NCI-H345 treated with DMSO at 0.1 percent for 48 hours (cell line): ENCODE data around the gene MFAP4.
"Not testable (repeated sequence)": the region's sequence is repeated elsewhere in the genome, so short reads cannot be mapped to it uniquely, and the experiment has no call there.

Experiments
- DNase-seq: peaks from one replicate; lab custom pipeline; 2025; ENCODE audit not compliant: unreplicated experiment; lab: John Stamatoyannopoulos, UW

The MFAP4 gene

GRCh38 chr17:19353401-19353800 is 33.6 kb downstream of the MFAP4 start:
- DNase-seq, result not testable (repeated sequence)

GRCh38 chr17:19348806-19349205 is 38.2 kb downstream of the MFAP4 start:
- DNase-seq, result no peak

GRCh38 chr17:19348081-19348650 is 38.8 kb downstream of the MFAP4 start:
- no peak for DNase-seq

- no peak for DNase-seq
Observed at GRCh38 chr17:19347323-19348080, 39.5 kb downstream of the MFAP4 start.

- DNase-seq, result no peak
Observed at GRCh38 chr17:19346351-19347255, 40.4 kb downstream of the MFAP4 start.

- DNase-seq, result no peak
Observed at GRCh38 chr17:19345486-19346350, 41.3 kb downstream of the MFAP4 start.

- no peak for DNase-seq
Observed at GRCh38 chr17:19345067-19345460, 41.9 kb downstream of the MFAP4 start.

- no peak for DNase-seq
Observed at GRCh38 chr17:19344311-19345066, 42.5 kb downstream of the MFAP4 start.

- DNase-seq, result no peak
Observed at GRCh38 chr17:19343671-19344151, 43.3 kb downstream of the MFAP4 start.

- DNase-seq, result no peak
Observed at GRCh38 chr17:19343256-19343630, 43.7 kb downstream of the MFAP4 start.

- no peak for DNase-seq
Observed at GRCh38 chr17:19342611-19343255, 44.3 kb downstream of the MFAP4 start.

- DNase-seq, result no peak
Observed at GRCh38 chr17:19341641-19342610, 45.1 kb downstream of the MFAP4 start.

- no peak for DNase-seq
Observed at GRCh38 chr17:19341211-19341631, 45.8 kb downstream of the MFAP4 start.

GRCh38 chr17:19339341-19339815 is 47.6 kb downstream of the MFAP4 start:
- DNase-seq, result no peak

- no peak for DNase-seq
Observed at GRCh38 chr17:19338031-19338990, 48.7 kb downstream of the MFAP4 start.

GRCh38 chr17:19337712-19338023 is 49.3 kb downstream of the MFAP4 start:
- DNase-seq, result no peak
